HL-60/S4 treated with retinoic acid at 250 ng/mL for 4 days and 3 days (cell line): ENCODE measurements around the gene LTF.
"Not testable (repeated sequence)": the region's sequence is repeated elsewhere in the genome, so short reads cannot be mapped to it uniquely, and the experiment has no call there.

Experiments
- in situ Hi-C: fragments of 300-500 bp; cut with MboI; formaldehyde crosslinking; loops from 2 replicates; pipeline ENCODE4 v1.7.0; 2022; ENCODE audit warnings: low sequenced_read_pairs

The LTF gene

GRCh38 chr3:46398186-46398955, 66.3 kb downstream of the LTF start:
- in situ Hi-C loops: no loop called here

DNA sequence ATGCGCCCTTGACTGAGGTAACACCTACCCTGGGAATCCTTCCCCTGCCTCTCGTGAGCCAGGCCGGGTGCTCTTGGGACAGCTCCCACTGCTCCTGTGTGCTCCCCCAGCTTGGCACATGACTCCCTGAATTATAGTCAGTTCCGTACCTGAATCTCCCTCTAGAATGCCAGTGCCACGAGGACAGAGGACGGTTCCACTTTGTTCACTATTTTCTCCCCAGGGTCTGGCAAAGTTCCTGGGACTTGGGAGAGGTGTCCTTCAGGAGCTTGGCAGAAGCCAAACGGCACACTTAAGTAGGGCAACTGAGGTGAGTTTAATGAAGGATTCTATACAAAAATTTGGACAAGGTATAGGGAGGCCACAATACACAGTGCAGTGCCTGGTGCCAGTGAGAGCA, 67.6 kb downstream of the LTF start:
- in situ Hi-C loops: no loop called here

- in situ Hi-C loops: no loop called here
These were observed 68.8 kb downstream of the LTF start for GRCh38 chr3:46395766-46396530.

DNA sequence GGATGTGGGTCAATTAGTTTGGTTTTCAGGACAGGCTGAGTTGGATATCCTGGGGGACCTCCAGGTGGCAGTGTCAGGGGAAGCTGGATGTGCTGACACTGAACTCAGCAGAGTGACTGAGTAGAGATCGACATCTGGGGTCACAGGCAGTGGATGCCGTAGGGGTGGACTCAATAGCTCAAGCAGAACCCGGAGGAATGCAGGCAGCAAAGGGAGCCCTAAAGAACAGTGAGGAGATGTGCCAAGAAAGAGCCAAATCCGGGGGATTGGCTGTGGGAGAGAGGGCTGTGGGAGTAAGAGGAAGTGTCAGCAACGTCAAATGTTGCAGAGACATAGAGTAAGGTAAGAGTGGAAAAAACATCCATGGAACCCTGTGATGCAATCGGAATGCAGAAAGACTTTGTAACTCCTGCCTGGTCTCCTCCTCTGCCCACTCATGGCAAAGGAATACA, 69.5 kb downstream of the LTF start:
- in situ Hi-C loops: no loop called here

- in situ Hi-C loops: no loop called here
These were observed 70.9 kb downstream of the LTF start for GRCh38 chr3:46393554-46394434.

- in situ Hi-C loops: no loop called here
These were observed 71.7 kb downstream of the LTF start for GRCh38 chr3:46393011-46393410.

- in situ Hi-C loops: not testable (repeated sequence)
These were observed 73.2 kb downstream of the LTF start for GRCh38 chr3:46391526-46391925.

DNA sequence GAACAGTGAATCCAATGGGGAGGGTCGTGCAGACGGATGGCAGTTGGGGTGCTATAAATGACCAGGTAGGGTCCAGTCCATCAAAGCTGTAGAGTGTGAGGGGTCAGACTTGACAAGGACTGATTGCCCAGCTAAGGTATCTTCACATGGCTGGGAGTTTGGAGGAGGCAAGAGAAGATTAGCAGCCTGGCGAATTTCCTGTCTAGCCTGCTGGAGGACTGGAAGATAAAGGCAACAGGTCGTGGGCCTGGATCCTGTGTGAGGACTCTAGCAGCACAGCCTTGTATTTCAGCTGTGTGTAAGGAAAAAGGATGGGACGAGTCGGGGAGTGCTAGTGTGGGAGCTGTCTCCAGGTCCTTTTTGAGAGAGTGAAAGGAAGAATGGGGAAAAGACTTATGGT, 75.4 kb downstream of the LTF start:
- in situ Hi-C loops: no loop called here

GRCh38 chr3:46388847-46389246, 75.9 kb downstream of the LTF start:
- in situ Hi-C loops: not testable (repeated sequence)

- in situ Hi-C loops: no loop called here
These were observed 78.5 kb downstream of the LTF start for GRCh38 chr3:46386205-46386604.
